Activated naive CD4-positive, alpha-beta T cell (primary cell): ENCODE data around the gene FRRS1L.

ENCODE experiments used
- DNase-seq, 4 experiments: peaks; one replicate each; lab custom pipeline; 2025; lab: John Stamatoyannopoulos, UW

Gene FRRS1L

GRCh38 chr9:109176386-109176785, 9.3 kb upstream of the FRRS1L start:
- DNase-seq = no peak

- no peak for DNase-seq
Measured at GRCh38 chr9:109172935-109173334, 5.9 kb upstream of the FRRS1L start.

- DNase-seq = no peak
Measured at GRCh38 chr9:109171926-109172325, 4.9 kb upstream of the FRRS1L start.

GRCh38 chr9:109168170-109168569, 1.1 kb upstream of the FRRS1L start:
- DNase-seq = no peak

- DNase-seq = no peak
Measured at GRCh38 chr9:109167716-109168115, 667 bp upstream of the FRRS1L start.

GRCh38 chr9:109166171-109166770, 778 bp downstream of the FRRS1L start:
- no peak for DNase-seq

GRCh38 chr9:109164042-109164441, 3.0 kb downstream of the FRRS1L start:
- DNase-seq = no peak

GRCh38 chr9:109163194-109163593, 3.9 kb downstream of the FRRS1L start:
- no peak for DNase-seq

- DNase-seq = no peak
Measured at GRCh38 chr9:109162677-109163076, 4.4 kb downstream of the FRRS1L start.

- no peak for DNase-seq
Measured at GRCh38 chr9:109161471-109161870, 5.6 kb downstream of the FRRS1L start.

- DNase-seq = no peak
Measured at GRCh38 chr9:109159583-109159982, 7.5 kb downstream of the FRRS1L start.

- DNase-seq = no peak
Measured at GRCh38 chr9:109158651-109159050, 8.4 kb downstream of the FRRS1L start.

GRCh38 chr9:109156708-109157107, 10.3 kb downstream of the FRRS1L start:
- DNase-seq = no peak

- DNase-seq = no peak
Measured at GRCh38 chr9:109150925-109151545, 16.0 kb downstream of the FRRS1L start.

GRCh38 chr9:109149722-109150121, 17.3 kb downstream of the FRRS1L start:
- no peak for DNase-seq

GRCh38 chr9:109149089-109149488, 18.0 kb downstream of the FRRS1L start:
- no peak for DNase-seq

GRCh38 chr9:109145051-109145450, 22.0 kb downstream of the FRRS1L start:
- DNase-seq = no peak

- no peak for DNase-seq
Measured at GRCh38 chr9:109143881-109144562, 23.0 kb downstream of the FRRS1L start.

- DNase-seq = no peak
Measured at GRCh38 chr9:109141375-109141774, 25.7 kb downstream of the FRRS1L start.

GRCh38 chr9:109139851-109140250, 27.2 kb downstream of the FRRS1L start:
- DNase-seq = no peak

GRCh38 chr9:109138421-109138820, 28.6 kb downstream of the FRRS1L start:
- DNase-seq = no peak

GRCh38 chr9:109134167-109134578, 32.9 kb downstream of the FRRS1L start:
- no peak for DNase-seq

- DNase-seq = no peak
Measured at GRCh38 chr9:109133533-109133932, 33.5 kb downstream of the FRRS1L start.
